CD14-positive monocyte (primary cell): ENCODE data around the gene PRKG2. TPM values are rescaled to one million over a fixed set of nuclear protein-coding genes. Genes with fewer than 3 reads are reported as not detected.

Experiments used
- DNase-seq, 3 donors: peaks; one replicate each; pipeline ENCODE4 v3.0.0-alpha.2; 2011 to 2022
- H2AFZ ChIP-seq: 2 replicates; pipeline ENCODE4 v1.6.0; 2012; ENCODE audit warnings: mild to moderate bottlenecking, low read depth, low read length, inconsistent platforms; ENCODE audit not compliant: insufficient read depth, poor library complexity, severe bottlenecking
- H3K27ac ChIP-seq, 2 donors: 1 replicate in 1 of 2; 2 replicates in 1 of 2; pipeline ENCODE4 v1.5.1; 2012 to 2013; ENCODE audit warnings: low read length in 2 of 2, control low read depth in 1 of 2, inconsistent platforms in 1 of 2, low read depth in 1 of 2, mild to moderate bottlenecking in 1 of 2
- H3K27me3 ChIP-seq, 2 donors: one replicate each; pipeline versions ENCODE4 v1.6.0 to v1.6.1; 2011 to 2013; ENCODE audit warnings: low read length in 2 of 2; ENCODE audit not compliant: control insufficient read depth in 2 of 2, insufficient read depth in 2 of 2
- H3K36me3 ChIP-seq, 2 donors: replicated peaks in 1 of 2; 1 replicate in 1 of 2; 2 replicates in 1 of 2; pipeline versions ENCODE4 v1.5.1 to v1.6.1; 2012 to 2013; ENCODE audit warnings: low read length in 2 of 2, control low read depth in 1 of 2, inconsistent platforms in 1 of 2, mild to moderate bottlenecking in 1 of 2; ENCODE audit not compliant: insufficient read depth in 2 of 2, control insufficient read depth in 1 of 2
- H3K4me1 ChIP-seq, 2 donors: 1 replicate in 1 of 2; 2 replicates in 1 of 2; pipeline versions ENCODE4 v1.5.1 to v1.6.1; 2012 to 2013; ENCODE audit warnings: low read length in 2 of 2, control low read depth in 1 of 2, inconsistent platforms in 1 of 2, mild to moderate bottlenecking in 1 of 2, moderate library complexity in 1 of 2; ENCODE audit not compliant: insufficient read depth in 2 of 2, control insufficient read depth in 1 of 2
- H3K4me2 ChIP-seq: replicated peaks from 2 replicates; pipeline ENCODE3; 2012; ENCODE audit warnings: low read length, moderate library complexity, mild to moderate bottlenecking; ENCODE audit not compliant: poor library complexity, severe bottlenecking; ENCODE audit errors: extremely low read depth
- H3K4me3 ChIP-seq, 3 experiments: fragments of 200-600 bp in 1 of 3; sonication (generic) in 1 of 3; replicated peaks in 1 of 3; 1 replicate in 2 of 3; 2 replicates in 1 of 3; pipeline ENCODE4 v1.5.1; 2011 to 2013; ENCODE audit warnings: low read length in 3 of 3, mild to moderate bottlenecking in 3 of 3, control low read depth in 2 of 3, low read depth in 2 of 3, inconsistent platforms in 1 of 3, moderate library complexity in 1 of 3
- H3K79me2 ChIP-seq: 2 replicates; pipeline ENCODE4 v1.6.0; 2012; ENCODE audit warnings: mild to moderate bottlenecking, control low read depth, inconsistent platforms, low read length, moderate library complexity; ENCODE audit not compliant: insufficient read depth
- H3K9ac ChIP-seq: 2 replicates; pipeline ENCODE4 v1.6.0; 2017; ENCODE audit warnings: low read length, mild to moderate bottlenecking; ENCODE audit not compliant: insufficient read depth, poor library complexity, severe bottlenecking
- H3K9me3 ChIP-seq, 2 donors: replicated peaks in 1 of 2; 1 replicate in 1 of 2; 2 replicates in 1 of 2; pipeline versions ENCODE4 v1.5.1 to v1.6.1; 2012 to 2013; ENCODE audit warnings: low read length in 2 of 2, control low read depth in 1 of 2; ENCODE audit not compliant: control insufficient read depth in 1 of 2, insufficient read depth in 1 of 2
- H4K20me1 ChIP-seq: 2 replicates; pipeline ENCODE4 v1.6.0; 2012; ENCODE audit warnings: mild to moderate bottlenecking, low read length, control low read depth, moderate library complexity; ENCODE audit not compliant: insufficient read depth
- H3K27ac Mint-ChIP-seq, 7 donors: one replicate each; pipeline ENCODE4 v1.8.0; 2020; ENCODE audit warnings: mild to moderate bottlenecking in 7 of 7, mixed read lengths in 7 of 7, moderate library complexity in 6 of 7, inconsistent platforms in 2 of 7
- H3K27me3 Mint-ChIP-seq, 3 donors: one replicate each; pipeline ENCODE4 v1.8.0; 2021 to 2022; ENCODE audit warnings: low read depth in 3 of 3, mild to moderate bottlenecking in 3 of 3, mixed read lengths in 3 of 3, moderate library complexity in 3 of 3, inconsistent platforms in 1 of 3
- H3K36me3 Mint-ChIP-seq, 2 donors: one replicate each; pipeline ENCODE4 v1.8.0; 2020; ENCODE audit warnings: mixed read lengths in 2 of 2, inconsistent platforms in 1 of 2, mild to moderate bottlenecking in 1 of 2
- H3K4me1 Mint-ChIP-seq: one replicate; pipeline ENCODE4 v1.8.0; 2020; ENCODE audit warnings: mild to moderate bottlenecking, mixed read lengths
- H3K4me3 Mint-ChIP-seq, 2 donors: one replicate each; pipeline ENCODE4 v1.8.0; 2020; ENCODE audit warnings: mild to moderate bottlenecking in 2 of 2, mixed read lengths in 2 of 2, moderate library complexity in 1 of 2
- H3K9me3 Mint-ChIP-seq, 7 donors: one replicate each; pipeline ENCODE4 v1.8.0; 2020 to 2022; ENCODE audit warnings: mixed read lengths in 7 of 7, mild to moderate bottlenecking in 6 of 7, moderate library complexity in 6 of 7, inconsistent platforms in 2 of 7
- WGBS: methylation state at CpG from one replicate; pipeline ENCODE4 v1.1.5; 2013; ENCODE audit warnings: missing lambda C conversion rate; ENCODE audit not compliant: insufficient coverage; 5-methylcytosine and 5-hydroxymethylcytosine counted together
- intact Hi-C, 2 donors: fragments of 100-400 bp; cut with micrococcal nuclease; formaldehyde crosslinking; loops; one replicate each; pipeline versions ENCODE4 v1.15.0 to v1.15.1; 2023
- polyA plus RNA-seq, 3 donors: library from polyadenylated mRNA; depleted of rRNA in 1 of 3; unstranded in 2 of 3; stranded (reverse) in 1 of 3; fragments of 300-500 nt in 2 of 3; fragments of >200 nt in 1 of 3; fragmentation: Illumina TruSeq in 2 of 3; gene quantifications; 1 replicate in 2 of 3; 2 replicates in 1 of 3; pipeline ENCODE4 v1.2.3, GENCODE V29; 2012 to 2021
- TF ChIP-seq, protein P1 (sequence below): fragments of 200-600 bp; IDR thresholded peaks from one replicate; pipeline ENCODE4 v1.8.0; 2022; ENCODE audit warnings: antibody characterized with exemption, mild to moderate bottlenecking

Gene PRKG2
- polyA plus RNA-seq, 3 donors, result 0.10 TPM; not detected in 2

DNA sequence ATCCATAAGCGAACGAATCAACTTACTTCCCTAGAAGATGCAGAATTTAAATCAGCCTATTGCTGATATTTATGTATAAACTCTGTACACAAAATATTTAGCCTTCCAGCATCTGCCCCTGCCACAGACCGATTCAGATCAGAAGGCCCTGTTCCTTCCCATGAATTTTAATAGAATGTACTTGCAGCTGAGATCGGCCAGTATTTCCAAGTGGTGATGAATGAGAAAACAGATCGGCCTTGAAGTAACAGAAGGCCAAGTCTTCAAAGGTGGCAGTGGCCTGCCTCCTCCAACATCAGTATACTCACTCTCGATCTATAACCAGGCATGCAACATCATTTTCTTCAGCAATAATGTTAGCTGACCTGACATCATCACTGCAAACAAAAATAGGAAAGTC lies 66.4 kb downstream of the PRKG2 start:
- H3K4me1 ChIP-seq, result no peaks in the 10 kb centered on the region
- WGBS, result no CpG with 5 or more reads among the region's 6 CpGs
- no peak for DNase-seq
- intact Hi-C loops, result no loop called here
- no peak overlapping the region for H3K4me2 ChIP-seq
- no peak overlapping the region for H3K4me3 Mint-ChIP-seq
- H3K4me3 ChIP-seq, result no peak overlapping the region
- H3K36me3 ChIP-seq, result no peaks in the 10 kb centered on the region
- H3K9me3 ChIP-seq, result no peaks in the 10 kb centered on the region
- no peak overlapping the region for H3K27ac ChIP-seq
- no peaks in the 10 kb centered on the region for H3K27me3 ChIP-seq
- no peak overlapping the region for H2AFZ ChIP-seq
- H3K27me3 Mint-ChIP-seq, result peaks cover 0 to under 1% (median 0%) of the 10 kb centered on the region in 3 donors
- H3K79me2 ChIP-seq, result no peaks in the 10 kb centered on the region
- no peak overlapping the region for H3K9ac ChIP-seq
- H3K9me3 Mint-ChIP-seq, result peaks cover 0 to 2% (median under 1%) of the 10 kb centered on the region in 7 donors
- H3K36me3 Mint-ChIP-seq, result no peaks in the 10 kb centered on the region
- TF ChIP-seq, protein P1, sequence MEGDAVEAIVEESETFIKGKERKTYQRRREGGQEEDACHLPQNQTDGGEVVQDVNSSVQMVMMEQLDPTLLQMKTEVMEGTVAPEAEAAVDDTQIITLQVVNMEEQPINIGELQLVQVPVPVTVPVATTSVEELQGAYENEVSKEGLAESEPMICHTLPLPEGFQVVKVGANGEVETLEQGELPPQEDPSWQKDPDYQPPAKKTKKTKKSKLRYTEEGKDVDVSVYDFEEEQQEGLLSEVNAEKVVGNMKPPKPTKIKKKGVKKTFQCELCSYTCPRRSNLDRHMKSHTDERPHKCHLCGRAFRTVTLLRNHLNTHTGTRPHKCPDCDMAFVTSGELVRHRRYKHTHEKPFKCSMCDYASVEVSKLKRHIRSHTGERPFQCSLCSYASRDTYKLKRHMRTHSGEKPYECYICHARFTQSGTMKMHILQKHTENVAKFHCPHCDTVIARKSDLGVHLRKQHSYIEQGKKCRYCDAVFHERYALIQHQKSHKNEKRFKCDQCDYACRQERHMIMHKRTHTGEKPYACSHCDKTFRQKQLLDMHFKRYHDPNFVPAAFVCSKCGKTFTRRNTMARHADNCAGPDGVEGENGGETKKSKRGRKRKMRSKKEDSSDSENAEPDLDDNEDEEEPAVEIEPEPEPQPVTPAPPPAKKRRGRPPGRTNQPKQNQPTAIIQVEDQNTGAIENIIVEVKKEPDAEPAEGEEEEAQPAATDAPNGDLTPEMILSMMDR, result no peak
- H4K20me1 ChIP-seq, result no peaks in the 10 kb centered on the region
- H3K4me1 Mint-ChIP-seq, result peaks cover under 1% of the 10 kb centered on the region
- no peak overlapping the region for H3K27ac Mint-ChIP-seq

DNA sequence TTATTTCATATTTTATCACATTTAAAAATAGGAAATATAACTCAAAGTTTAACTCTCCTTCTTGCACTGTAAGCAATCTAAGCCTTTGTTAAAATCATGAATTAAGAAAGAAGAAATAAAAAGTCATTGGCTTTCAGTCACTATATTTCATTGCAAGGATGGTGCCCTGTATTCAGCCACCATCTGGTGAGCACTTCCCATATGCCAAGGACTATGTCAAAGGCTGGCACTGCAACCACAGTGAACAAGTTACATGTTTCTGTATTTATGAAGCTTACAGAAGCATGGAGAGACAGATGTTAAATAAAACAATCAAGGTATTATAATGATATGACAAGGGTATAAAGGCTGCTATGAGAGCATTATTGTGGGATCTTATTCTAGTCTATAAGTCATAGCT lies 68.6 kb downstream of the PRKG2 start:
- Histone ChIP-seq H3K79me2 (no peaks in the 10 kb centered on the region), H3K36me3 (no peaks in the 10 kb centered on the region), H3K4me1 (peaks cover 0 to 3% of the 10 kb centered on the region in 2 donors), H3K27me3 (no peaks in the 10 kb centered on the region), H3K4me3 (no peak overlapping the region), H2AFZ (no peak overlapping the region), H3K27ac (no peak overlapping the region), H3K9ac (no peak overlapping the region), H3K9me3 (no peaks in the 10 kb centered on the region), H4K20me1 (no peaks in the 10 kb centered on the region), H3K4me2 (no peak overlapping the region)
- TF ChIP-seq, protein P1, result no peak
- DNase-seq, result no peak
- Mint-ChIP-seq H3K27me3 (no peaks in the 10 kb centered on the region), H3K27ac (no peak overlapping the region), H3K9me3 (no peaks in the 10 kb centered on the region), H3K4me1 (peaks cover 5% of the 10 kb centered on the region), H3K36me3 (no peaks in the 10 kb centered on the region), H3K4me3 (no peak overlapping the region)
- intact Hi-C loops, result no loop called here
